GM18867 (cell line): Measurements from ENCODE around the gene SORBS2.

ENCODE experiments used
- ATAC-seq: cut with Tn5 transposase; IDR thresholded peaks from one replicate; pipeline ENCODE4 v1.9.1; 2021; ENCODE audit warnings: mild to moderate bottlenecking, moderate library complexity; ENCODE audit not compliant: unreplicated experiment

SORBS2 gene

GRCh38 chr4:185835814-185836213 is 23.8 kb upstream of the SORBS2 start:
- no peak for ATAC-seq

- ATAC-seq: no peak
Observed at GRCh38 chr4:185835336-185835735, 23.3 kb upstream of the SORBS2 start.

- no peak for ATAC-seq
Observed at GRCh38 chr4:185834778-185835177, 22.8 kb upstream of the SORBS2 start.

- ATAC-seq: no peak
Observed at GRCh38 chr4:185834088-185834487, 22.1 kb upstream of the SORBS2 start.

- ATAC-seq: no peak
Observed at GRCh38 chr4:185833055-185833598, 21.1 kb upstream of the SORBS2 start.

GRCh38 chr4:185831125-185831815 is 19.3 kb upstream of the SORBS2 start:
- no peak for ATAC-seq

GRCh38 chr4:185830263-185830994 is 18.4 kb upstream of the SORBS2 start:
- no peak for ATAC-seq

- no peak for ATAC-seq
Observed at GRCh38 chr4:185826381-185826780, 14.4 kb upstream of the SORBS2 start.

- ATAC-seq: no peak
Observed at GRCh38 chr4:185825737-185826136, 13.7 kb upstream of the SORBS2 start.

GRCh38 chr4:185822791-185823190 is 10.8 kb upstream of the SORBS2 start:
- no peak for ATAC-seq

- no peak for ATAC-seq
Observed at GRCh38 chr4:185821029-185821419, 9.0 kb upstream of the SORBS2 start.

- ATAC-seq: no peak
Observed at GRCh38 chr4:185820146-185821028, 8.4 kb upstream of the SORBS2 start.

GRCh38 chr4:185819144-185819543 is 7.2 kb upstream of the SORBS2 start:
- no peak for ATAC-seq

- peak; percentile 60 for ATAC-seq
Observed at GRCh38 chr4:185817403-185817818, 5.4 kb upstream of the SORBS2 start.

- ATAC-seq: no peak
Observed at GRCh38 chr4:185813133-185813532, 1.1 kb upstream of the SORBS2 start.

GRCh38 chr4:185810746-185811508 is 1.1 kb downstream of the SORBS2 start:
- peak; percentile 2 for ATAC-seq

GRCh38 chr4:185809533-185810071 is 2.4 kb downstream of the SORBS2 start:
- no peak for ATAC-seq

GRCh38 chr4:185809121-185809520 is 2.9 kb downstream of the SORBS2 start:
- ATAC-seq: no peak

GRCh38 chr4:185805979-185806378 is 6.0 kb downstream of the SORBS2 start:
- no peak for ATAC-seq

- no peak for ATAC-seq
Observed at GRCh38 chr4:185805262-185805802, 6.7 kb downstream of the SORBS2 start.
